ENCODE results near the gene RELB. TPM values are rescaled to one million over a fixed set of nuclear protein-coding genes. Genes with fewer than 3 reads are reported as not detected.
A peak's percentile ranks its signal among the peaks of the same experiment; 100 is the strongest.

RELB gene
- total and polyA plus RNA-seq, 9 of the 15 experiments (the other 6 are each of a cell fraction or from before 2014, with no cell fraction given), result 0.15 to 1.1 (median 0.28) TPM; not detected in 2

DNA sequence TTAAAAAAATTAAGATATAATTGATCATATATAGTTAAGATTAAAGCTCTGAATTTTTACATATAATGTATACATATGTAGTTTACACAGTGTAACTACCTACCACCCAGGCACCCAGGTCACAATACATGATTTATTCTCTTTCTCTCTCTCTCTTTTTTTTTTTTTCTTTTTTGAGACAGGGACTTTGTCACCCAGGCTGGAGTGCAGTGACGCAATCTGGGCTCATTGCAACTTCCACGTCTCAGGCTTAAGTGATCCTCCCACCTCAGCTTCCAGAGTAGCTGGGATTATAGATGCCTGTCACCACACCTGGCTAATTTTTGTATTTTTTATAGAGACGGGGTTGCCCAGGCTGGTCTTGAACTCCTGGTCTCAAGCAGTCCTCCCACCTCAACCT, 18.8 kb downstream of the RELB start:
- Histone ChIP-seq H3K4me1 (replicated peaks in 1 of 2; ENCODE audit: control insufficient read depth in 2 of 2, insufficient read depth in 2 of 2, low read length in 2 of 2) (peaks cover 0 to 5% of the 10 kb centered on the region in 2 experiments; a peak in 2 of 5 replicates), H3K9ac (ENCODE audit: insufficient read depth in 1 of 2, low read depth in 2 of 2, low read length in 2 of 2) (no peak overlapping the region), H2AFZ (ENCODE audit: low read depth, low read length) (no peak overlapping the region), H4K20me1 (replicated peaks; ENCODE audit: control insufficient read depth, insufficient read depth, low read length) (no peaks in the 10 kb centered on the region), H3K36me3 (ENCODE audit: control insufficient read depth, insufficient read depth, low read length) (no peaks in the 10 kb centered on the region), H3K9me3 (replicated peaks; ENCODE audit: control insufficient read depth, insufficient read depth, low read depth, low read length) (no peaks in the 10 kb centered on the region), H3K79me2 (ENCODE audit: control insufficient read depth, insufficient read depth, low read length) (no peaks in the 10 kb centered on the region), H3K9me1 (ENCODE audit: control insufficient read depth, insufficient read depth, low read length) (no peaks in the 10 kb centered on the region), H3K4me3 (no peak overlapping the region), H3K27ac (ENCODE audit: extremely low read depth, low read depth, low read length) (no peak overlapping the region), H3K4me2 (ENCODE audit: insufficient read depth, low read length) (no peak overlapping the region), H3K27me3 (ENCODE audit: control insufficient read depth in 2 of 2, insufficient read depth in 2 of 2, low read length in 2 of 2) (no peaks in the 10 kb centered on the region)
- 46% methylated on average over 3 of the region's 3 CpGs for WGBS (ENCODE audit: insufficient coverage, low coverage, missing lambda C conversion rate)
- ChIA-PET POLR2A (interaction anchor here (1.1 to 1.4 kb wide), 2 partner anchors 10 to 13 kb away, joined by 3 to 4 read pairs; no protein-coding TSS in a partner anchor), CTCF (ENCODE audit: low intra/inter-chr PET ratio) (no interaction called here)
- in situ Hi-C loops (cut with MboI) (no loop called here), intact Hi-C loops (cut with micrococcal nuclease) (no loop called here)
- FAIRE-seq, result no peak
- no peak for ATAC-seq
- no peak for DNase-seq (ENCODE audit: extremely low read depth in 1 of 4, low spot score in 3 of 4)
- no TSS peak for BruUV-seq (replicated peaks)
- TF ChIP-seq MEF2A (IDR thresholded peaks at IDR 0.05; ENCODE audit: control insufficient read depth, low read depth, low read length) (no peak), E2F1 (CRISPR knock-in tag; IDR thresholded peaks at IDR 0.05) (no peak), ZBED1 (IDR thresholded peaks at IDR 0.05) (no peak), RERE (CRISPR knock-in tag; IDR thresholded peaks at IDR 0.05; ENCODE audit: borderline replicate concordance) (no peak), IRF2 (CRISPR knock-in tag; IDR thresholded peaks at IDR 0.05) (no peak), CEBPG (CRISPR knock-in tag; IDR thresholded peaks at IDR 0.05) (peak; percentile 48), CEBPG (tag; conservative IDR thresholded peaks at IDR 0.05 in 1 of 2, IDR thresholded peaks at IDR 0.05 in 1 of 2) (0 out of 4 replicates have a peak, but pooled peaks of 1 of the 2 experiments have one; percentile 18), ZNF311 (CRISPR knock-in tag; IDR thresholded peaks at IDR 0.05) (no peak), CEBPB (tag; IDR thresholded peaks at IDR 0.05) (peak; percentile 83)
- TF ChIP-seq, protein P1, sequence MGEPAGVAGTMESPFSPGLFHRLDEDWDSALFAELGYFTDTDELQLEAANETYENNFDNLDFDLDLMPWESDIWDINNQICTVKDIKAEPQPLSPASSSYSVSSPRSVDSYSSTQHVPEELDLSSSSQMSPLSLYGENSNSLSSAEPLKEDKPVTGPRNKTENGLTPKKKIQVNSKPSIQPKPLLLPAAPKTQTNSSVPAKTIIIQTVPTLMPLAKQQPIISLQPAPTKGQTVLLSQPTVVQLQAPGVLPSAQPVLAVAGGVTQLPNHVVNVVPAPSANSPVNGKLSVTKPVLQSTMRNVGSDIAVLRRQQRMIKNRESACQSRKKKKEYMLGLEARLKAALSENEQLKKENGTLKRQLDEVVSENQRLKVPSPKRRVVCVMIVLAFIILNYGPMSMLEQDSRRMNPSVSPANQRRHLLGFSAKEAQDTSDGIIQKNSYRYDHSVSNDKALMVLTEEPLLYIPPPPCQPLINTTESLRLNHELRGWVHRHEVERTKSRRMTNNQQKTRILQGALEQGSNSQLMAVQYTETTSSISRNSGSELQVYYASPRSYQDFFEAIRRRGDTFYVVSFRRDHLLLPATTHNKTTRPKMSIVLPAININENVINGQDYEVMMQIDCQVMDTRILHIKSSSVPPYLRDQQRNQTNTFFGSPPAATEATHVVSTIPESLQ (CRISPR knock-in tag; IDR thresholded peaks at IDR 0.05), result no peak
- TF ChIP-seq, protein P2, sequence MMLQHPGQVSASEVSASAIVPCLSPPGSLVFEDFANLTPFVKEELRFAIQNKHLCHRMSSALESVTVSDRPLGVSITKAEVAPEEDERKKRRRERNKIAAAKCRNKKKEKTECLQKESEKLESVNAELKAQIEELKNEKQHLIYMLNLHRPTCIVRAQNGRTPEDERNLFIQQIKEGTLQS (IDR thresholded peaks at IDR 0.05), result peak; percentile 53; the same call in 1 of the 2 replicates
- TF ChIP-seq, protein P2 (CRISPR knock-in tag; conservative IDR thresholded peaks at IDR 0.05), result no peak

Measured in K562 (cell line).